GM21447 (cell line): ENCODE measurements around the gene WDR64.
"Not testable (repeated sequence)": the region's sequence is repeated elsewhere in the genome, so short reads cannot be mapped to it uniquely, and the experiment has no call there.

Experiments used
- ATAC-seq: cut with Tn5 transposase; IDR thresholded peaks from one replicate; pipeline ENCODE4 v1.9.1; 2021; ENCODE audit not compliant: unreplicated experiment

Gene WDR64

GRCh38 chr1:241735493-241735926 is 83.4 kb downstream of the WDR64 start:
- ATAC-seq = not testable (repeated sequence)

GRCh38 chr1:241736387-241736786 is 84.3 kb downstream of the WDR64 start:
- no peak for ATAC-seq

- no peak for ATAC-seq
These were observed 86.4 kb downstream of the WDR64 start for GRCh38 chr1:241738284-241739078.

- ATAC-seq = no peak
These were observed 90.0 kb downstream of the WDR64 start for GRCh38 chr1:241742084-241742483.

- no peak for ATAC-seq
These were observed 92.5 kb downstream of the WDR64 start for GRCh38 chr1:241744591-241744990.

- no peak for ATAC-seq
These were observed 95.9 kb downstream of the WDR64 start for GRCh38 chr1:241747992-241748391.

GRCh38 chr1:241749041-241749944 is 97.2 kb downstream of the WDR64 start:
- ATAC-seq = no peak

- no peak for ATAC-seq
These were observed 98.0 kb downstream of the WDR64 start for GRCh38 chr1:241749945-241750695.

- no peak for ATAC-seq
These were observed 99.4 kb downstream of the WDR64 start for GRCh38 chr1:241751524-241751923.

GRCh38 chr1:241762713-241763339 is 110.7 kb downstream of the WDR64 start:
- no peak for ATAC-seq

- no peak for ATAC-seq
These were observed 113.3 kb downstream of the WDR64 start for GRCh38 chr1:241765390-241765789.

- ATAC-seq = no peak
These were observed 115.7 kb downstream of the WDR64 start for GRCh38 chr1:241767737-241768136.

- no peak for ATAC-seq
These were observed 118.0 kb downstream of the WDR64 start for GRCh38 chr1:241770115-241770514.

- no peak for ATAC-seq
These were observed 119.0 kb downstream of the WDR64 start for GRCh38 chr1:241771117-241771516.

- ATAC-seq = no peak
These were observed 120.9 kb downstream of the WDR64 start for GRCh38 chr1:241772932-241773500.

- ATAC-seq = no peak
These were observed 121.9 kb downstream of the WDR64 start for GRCh38 chr1:241773991-241774390.

GRCh38 chr1:241775021-241775420 is 122.9 kb downstream of the WDR64 start:
- ATAC-seq = no peak

GRCh38 chr1:241776911-241777310 is 124.8 kb downstream of the WDR64 start:
- ATAC-seq = no peak

- no peak for ATAC-seq
These were observed 126.0 kb downstream of the WDR64 start for GRCh38 chr1:241778117-241778516.

GRCh38 chr1:241779897-241780296 is 127.8 kb downstream of the WDR64 start:
- ATAC-seq = no peak
